OCI-LY3 (cell line): ENCODE measurements around the gene CHD5.

Experiments
- EZH2phosphoT487 ChIP-seq: fragments of 200-600 bp; shearing (Covaris generic); IDR thresholded peaks from 2 replicates; pipeline ENCODE4 v1.6.1; 2018; ENCODE audit warnings: antibody characterized with exemption, mixed run types, low read depth
- TF ChIP-seq, protein P1 (sequence below): fragments of 200-600, 300-600 bp; sonication (generic); IDR thresholded peaks from 2 replicates; pipeline ENCODE4 v1.5.1; 2014; ENCODE audit warnings: antibody characterized with exemption, low read length, low read depth

DNA sequence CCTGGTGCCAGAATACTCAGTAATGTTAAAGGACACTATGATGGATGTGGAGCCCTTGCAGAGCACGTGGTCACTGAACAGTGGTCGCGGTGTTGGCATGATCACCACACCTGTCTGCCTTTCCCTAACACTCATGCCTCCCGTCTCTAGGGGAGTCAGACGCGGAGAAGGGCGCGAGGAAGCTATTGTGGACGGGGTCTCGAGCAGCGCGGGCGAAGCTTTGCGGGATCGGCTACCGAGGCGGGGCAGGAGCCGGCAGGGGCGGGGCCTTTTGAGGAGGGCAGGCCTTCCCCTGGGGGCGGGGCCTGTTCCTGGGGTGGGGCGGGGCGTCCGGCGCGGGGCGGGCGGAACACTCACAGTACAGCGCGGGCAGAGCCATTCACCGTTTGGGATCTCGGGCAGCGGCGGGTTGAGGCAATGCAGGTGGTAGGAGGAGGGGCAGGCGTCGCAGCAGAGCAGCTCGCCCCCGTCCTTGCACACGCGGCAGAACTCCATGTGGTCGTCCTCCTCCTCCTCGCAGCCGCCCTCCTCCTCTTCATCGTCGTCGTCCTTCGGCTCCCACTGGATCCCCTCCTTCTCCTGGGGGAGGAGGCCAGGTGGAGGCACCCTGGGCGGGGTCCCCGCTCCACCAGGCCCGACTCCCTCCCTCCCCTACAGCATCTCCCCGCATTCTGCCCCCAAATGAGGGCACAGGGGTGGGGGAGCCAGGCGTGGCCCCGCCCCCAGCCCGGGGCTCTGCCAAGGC lies 31.5 kb downstream of the CHD5 start:
- TF ChIP-seq, protein P1, sequence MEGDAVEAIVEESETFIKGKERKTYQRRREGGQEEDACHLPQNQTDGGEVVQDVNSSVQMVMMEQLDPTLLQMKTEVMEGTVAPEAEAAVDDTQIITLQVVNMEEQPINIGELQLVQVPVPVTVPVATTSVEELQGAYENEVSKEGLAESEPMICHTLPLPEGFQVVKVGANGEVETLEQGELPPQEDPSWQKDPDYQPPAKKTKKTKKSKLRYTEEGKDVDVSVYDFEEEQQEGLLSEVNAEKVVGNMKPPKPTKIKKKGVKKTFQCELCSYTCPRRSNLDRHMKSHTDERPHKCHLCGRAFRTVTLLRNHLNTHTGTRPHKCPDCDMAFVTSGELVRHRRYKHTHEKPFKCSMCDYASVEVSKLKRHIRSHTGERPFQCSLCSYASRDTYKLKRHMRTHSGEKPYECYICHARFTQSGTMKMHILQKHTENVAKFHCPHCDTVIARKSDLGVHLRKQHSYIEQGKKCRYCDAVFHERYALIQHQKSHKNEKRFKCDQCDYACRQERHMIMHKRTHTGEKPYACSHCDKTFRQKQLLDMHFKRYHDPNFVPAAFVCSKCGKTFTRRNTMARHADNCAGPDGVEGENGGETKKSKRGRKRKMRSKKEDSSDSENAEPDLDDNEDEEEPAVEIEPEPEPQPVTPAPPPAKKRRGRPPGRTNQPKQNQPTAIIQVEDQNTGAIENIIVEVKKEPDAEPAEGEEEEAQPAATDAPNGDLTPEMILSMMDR, result no peak
- TF ChIP-seq EZH2phosphoT487, result no peak
